IMR-90 (cell line): ENCODE measurements around the gene CSGALNACT2. TPM values are rescaled to one million over a fixed set of nuclear protein-coding genes. Genes with fewer than 3 reads are reported as not detected.

ENCODE experiments used
- ATAC-seq: fragments of 200-7000 bp; cut with Tn5 transposase; 2 replicates; pipeline ENCODE4 v1.9.1; 2020; ENCODE audit warnings: low read depth, mild to moderate bottlenecking, moderate library complexity
- BruUV-seq: library from RNA; stranded (reverse); fragments of 400-500 nt; replicated peaks from 2 replicates; lab custom pipeline; 2021; lab: Mats Ljungman, UMichigan
- CTCF ChIA-PET: fragments of 300-600 bp; formaldehyde crosslinking; extraction: SDS; loops from one replicate; lab custom pipeline; 2021; ENCODE audit warnings: antibody characterized with exemption; lab: Yijun Ruan, JAX
- POLR2A ChIA-PET: fragments of 300-600 bp; sonication (Branson Sonifier 250); formaldehyde crosslinking; loops from one replicate; lab custom pipeline; 2022; ENCODE audit warnings: antibody characterized with exemption; ENCODE audit not compliant: unreplicated experiment; lab: Charles Lee
- DNase-seq: peaks from one replicate; pipeline ENCODE4 v3.0.0; 2013
- H2AFZ ChIP-seq: replicated peaks from 2 replicates; pipeline ENCODE3; 2013; ENCODE audit warnings: low read length, mild to moderate bottlenecking; ENCODE audit not compliant: poor library complexity
- H2AK5ac ChIP-seq: 2 replicates; pipeline ENCODE4 v1.6.1; 2013; ENCODE audit warnings: low read depth, low read length, inconsistent platforms
- H2AK9ac ChIP-seq: replicated peaks from 2 replicates; pipeline ENCODE3; 2013; ENCODE audit warnings: mild to moderate bottlenecking, low read depth, low read length, moderate library complexity; ENCODE audit not compliant: poor library complexity
- H2BK120ac ChIP-seq: 2 replicates; pipeline ENCODE4 v1.6.1; 2013; ENCODE audit warnings: low read depth, low read length, inconsistent platforms
- H2BK15ac ChIP-seq: 3 replicates; pipeline ENCODE4 v1.6.1; 2013; ENCODE audit warnings: low read depth, low read length, inconsistent platforms
- H2BK20ac ChIP-seq: 2 replicates; pipeline ENCODE4 v1.6.1; 2013; ENCODE audit warnings: low read depth, mild to moderate bottlenecking, inconsistent platforms, low read length, moderate library complexity
- H2BK5ac ChIP-seq: 2 replicates; pipeline ENCODE4 v1.6.1; 2013; ENCODE audit warnings: mild to moderate bottlenecking, low read depth, low read length, inconsistent platforms; ENCODE audit not compliant: poor library complexity, severe bottlenecking
- H3K14ac ChIP-seq: replicated peaks from 2 replicates; pipeline ENCODE4 v1.6.1; 2013; ENCODE audit warnings: low read depth, low read length, inconsistent platforms
- H3K18ac ChIP-seq: 2 replicates; pipeline ENCODE4 v1.6.1; 2013; ENCODE audit warnings: low read depth, low read length, control low read depth
- H3K23ac ChIP-seq: 2 replicates; pipeline ENCODE4 v1.6.1; 2013; ENCODE audit warnings: low read depth, low read length, inconsistent platforms
- H3K27ac ChIP-seq: 2 replicates; pipeline ENCODE4 v1.5.1; 2013; ENCODE audit warnings: mild to moderate bottlenecking, control low read depth, low read length; ENCODE audit not compliant: insufficient read depth
- H3K27me3 ChIP-seq: 2 replicates; pipeline ENCODE4 v1.6.1; 2013; ENCODE audit warnings: low read length; ENCODE audit not compliant: control insufficient read depth, insufficient read depth
- H3K36me3 ChIP-seq: 2 replicates; pipeline ENCODE4 v1.6.1; 2013; ENCODE audit warnings: low read length, mixed read lengths; ENCODE audit not compliant: control insufficient read depth, insufficient read depth
- H3K4ac ChIP-seq: 2 replicates; pipeline ENCODE4 v1.6.1; 2013; ENCODE audit warnings: low read depth, low read length, inconsistent platforms
- H3K4me1 ChIP-seq: 2 replicates; pipeline ENCODE4 v1.6.1; 2013; ENCODE audit warnings: low read length, mixed read lengths; ENCODE audit not compliant: control insufficient read depth, insufficient read depth
- H3K4me2 ChIP-seq: 2 replicates; pipeline ENCODE4 v1.6.1; 2013; ENCODE audit warnings: low read depth, mild to moderate bottlenecking, control low read depth, low read length, moderate library complexity
- H3K4me3 ChIP-seq: 2 replicates; pipeline ENCODE4 v1.5.1; 2013; ENCODE audit warnings: low read depth, mild to moderate bottlenecking, control low read depth, low read length, moderate library complexity; ENCODE audit not compliant: insufficient read depth
- H3K56ac ChIP-seq: 2 replicates; pipeline ENCODE4 v1.6.1; 2013; ENCODE audit warnings: low read length, inconsistent platforms; ENCODE audit not compliant: insufficient read depth; ENCODE audit errors: extremely low read depth
- H3K79me1 ChIP-seq, 2 experiments: 2 replicates each; pipeline ENCODE4 v1.6.1; 2013; ENCODE audit warnings: low read length in 2 of 2, inconsistent platforms in 1 of 2, low read depth in 1 of 2
- H3K9ac ChIP-seq: 2 replicates; pipeline ENCODE4 v1.6.1; 2013; ENCODE audit warnings: low read depth, low read length, control low read depth
- H3K9me1 ChIP-seq: 2 replicates; pipeline ENCODE4 v1.6.1; 2013; ENCODE audit warnings: low read length, inconsistent platforms; ENCODE audit not compliant: insufficient read depth
- H3K9me3 ChIP-seq: 2 replicates; pipeline ENCODE4 v1.6.1; 2013; ENCODE audit warnings: low read length; ENCODE audit not compliant: control insufficient read depth, insufficient read depth
- H4K20me1 ChIP-seq: 2 replicates; pipeline ENCODE4 v1.6.1; 2013; ENCODE audit warnings: low read length, inconsistent platforms; ENCODE audit not compliant: insufficient read depth
- H4K5ac ChIP-seq: 2 replicates; pipeline ENCODE4 v1.6.1; 2013; ENCODE audit warnings: mild to moderate bottlenecking, low read depth, low read length, control low read depth
- H4K8ac ChIP-seq, 2 experiments: 2 replicates each; pipeline ENCODE4 v1.6.1; 2013; ENCODE audit warnings: low read depth in 2 of 2, low read length in 2 of 2, control low read depth in 1 of 2, inconsistent platforms in 1 of 2
- H4K91ac ChIP-seq: 2 replicates; pipeline ENCODE4 v1.6.1; 2013; ENCODE audit warnings: low read depth, low read length, inconsistent platforms; ENCODE audit not compliant: insufficient read depth
- BHLHE40 ChIP-seq: fragments of 150-350 bp; IDR thresholded peaks from 2 replicates; pipeline ENCODE4 v1.6.1; 2016; ENCODE audit warnings: mild to moderate bottlenecking, low read depth, low read length
- CTCF ChIP-seq: conservative IDR thresholded peaks from 2 replicates; pipeline ENCODE4 v1.5.1; 2012; ENCODE audit warnings: mild to moderate bottlenecking, low read depth, low read length, improper control_type of control experiment
- RCOR1 ChIP-seq: IDR thresholded peaks from 2 replicates; pipeline ENCODE4 v1.6.1; 2012; ENCODE audit warnings: mild to moderate bottlenecking, low read length, improper control_type of control experiment; ENCODE audit not compliant: insufficient replicate concordance
- WGBS, 2 experiments: methylation state at CpG; one replicate each; pipeline versions ENCODE4 v1.1.5 to v1.1.7; 2013; ENCODE audit warnings: missing lambda C conversion rate in 2 of 2; ENCODE audit not compliant: insufficient read length in 1 of 2; ENCODE audit errors: extremely low coverage in 2 of 2; 5-methylcytosine and 5-hydroxymethylcytosine counted together
- dilution Hi-C: fragments of 300-500 bp; cut with HindIII; formaldehyde crosslinking; loops from one replicate; pipeline ENCODE4 v1.14.3; 2018; ENCODE audit warnings: low sequenced_read_pairs; ENCODE audit not compliant: unreplicated experiment
- in situ Hi-C: fragments of 300-500 bp; cut with MboI; formaldehyde crosslinking; loops from 3 replicates; pipeline ENCODE4 v1.14.3; 2019; ENCODE audit warnings: low sequenced_read_pairs, inconsistent platforms, mixed read lengths
- intact Hi-C: fragments of 100-400 bp; cut with micrococcal nuclease; formaldehyde crosslinking; loops from 2 replicates; pipeline ENCODE4 v1.10.0; 2022
- polyA plus RNA-seq, 3 experiments: library from polyadenylated mRNA; depleted of rRNA; stranded (reverse); fragments of >200 nt; gene quantifications; 2 replicates each; pipeline ENCODE4 v1.2.3, GENCODE V29; 2012; ENCODE audit warnings: low replicate concordance in 1 of 3
- total RNA-seq: library from RNA; depleted of rRNA; stranded (reverse); fragments of >200 nt; gene quantifications from 2 replicates; pipeline ENCODE4 v1.2.3, GENCODE V29; 2012

The CSGALNACT2 gene
- total and polyA plus RNA-seq, 2 of the 4 experiments (the other 2 are of a cell fraction): 6.5 to 13.1 TPM

GRCh38 chr10:43170491-43170890 lies 32.2 kb downstream of the CSGALNACT2 start:
- CTCF ChIA-PET: interaction anchor here (1.4 to 1.6 kb wide), 2 partner anchors 9 to 12 kb away, joined by 3 to 7 read pairs; no protein-coding TSS in a partner anchor
- Histone ChIP-seq H3K27me3 (no peaks in the 10 kb centered on the region), H2BK5ac (no peak overlapping the region), H2BK120ac (no peak overlapping the region), H3K4me2 (no peak overlapping the region), H2BK15ac (no peak overlapping the region), H3K9me1 (peaks cover 6% of the 10 kb centered on the region; the same call in 1 of the 2 replicates), H3K4me3 (no peak overlapping the region), H3K9me3 (no peaks in the 10 kb centered on the region), H3K9ac (no peak overlapping the region), H2BK20ac (no peak overlapping the region), H4K20me1 (no peaks in the 10 kb centered on the region; the same call in 1 of the 2 replicates), H3K4ac (no peak overlapping the region), H3K14ac (no peak overlapping the region), H2AFZ (no peak overlapping the region), H3K36me3 (peaks cover 19% of the 10 kb centered on the region), H2AK9ac (no peak overlapping the region), H3K18ac (no peak overlapping the region), H3K4me1 (peaks cover 2% of the 10 kb centered on the region; the same call in 1 of the 2 replicates), H3K23ac (no peak overlapping the region), H3K27ac (no peak overlapping the region), H3K56ac (no peak overlapping the region), H2AK5ac (no peak overlapping the region), H4K91ac (no peak overlapping the region), H4K5ac (no peak overlapping the region), H3K79me1 (peaks cover 16 to 18% of the 10 kb centered on the region in 2 experiments), H4K8ac (no peak overlapping the region)
- dilution Hi-C loops: no loop called here
- TF ChIP-seq BHLHE40 (no peak), CTCF (peak; percentile 26; the same call in 1 of the 2 replicates), RCOR1 (no peak)
- BruUV-seq: no TSS peak
- POLR2A ChIA-PET: no interaction called here
- 86% methylated on average over 1 of the region's 2 CpGs; no CpG with 5 or more reads in 1 of the 2 experiments for WGBS, 2 experiments
- DNase-seq (peak; percentile 30), ATAC-seq (peak; percentile 35; the same call in 1 of the 2 replicates)
- in situ Hi-C loops: no loop called here
- intact Hi-C loops: no loop called here
